C4-2B (cell line): ENCODE results near the gene WDR48.
A peak's percentile ranks its signal among the peaks of the same experiment; 100 is the strongest.

ENCODE experiments used
- ZFX ChIP-seq: fragments of 450-650 bp; IDR thresholded peaks from 2 replicates; pipeline ENCODE4 v1.6.1; 2017
- TF ChIP-seq, protein P1 (sequence below): fragments of 450-650 bp; conservative IDR thresholded peaks from 2 replicates; pipeline ENCODE4 v1.5.1; 2017; ENCODE audit warnings: mild to moderate bottlenecking

DNA sequence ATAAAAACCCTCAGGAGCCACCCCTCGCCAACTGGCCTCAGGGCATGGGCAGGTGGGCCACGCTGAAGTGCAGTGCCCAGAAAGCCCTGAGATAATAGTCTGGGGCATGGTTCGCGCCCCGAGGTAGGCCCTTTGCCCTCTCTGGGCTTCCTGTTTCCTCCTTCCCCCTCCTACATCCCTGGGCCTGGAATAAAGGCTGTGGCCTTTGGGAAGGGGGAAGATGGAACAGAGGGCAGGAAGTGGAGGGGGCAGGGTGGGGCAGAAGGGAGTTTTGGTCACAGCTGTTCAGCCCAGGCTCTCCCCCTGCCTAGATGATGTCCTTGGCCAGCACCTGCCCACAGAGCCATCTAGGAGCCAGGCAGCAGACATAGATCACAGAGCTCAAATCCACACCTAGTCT, 90.3 kb downstream of the WDR48 start:
- TF ChIP-seq, protein P1, sequence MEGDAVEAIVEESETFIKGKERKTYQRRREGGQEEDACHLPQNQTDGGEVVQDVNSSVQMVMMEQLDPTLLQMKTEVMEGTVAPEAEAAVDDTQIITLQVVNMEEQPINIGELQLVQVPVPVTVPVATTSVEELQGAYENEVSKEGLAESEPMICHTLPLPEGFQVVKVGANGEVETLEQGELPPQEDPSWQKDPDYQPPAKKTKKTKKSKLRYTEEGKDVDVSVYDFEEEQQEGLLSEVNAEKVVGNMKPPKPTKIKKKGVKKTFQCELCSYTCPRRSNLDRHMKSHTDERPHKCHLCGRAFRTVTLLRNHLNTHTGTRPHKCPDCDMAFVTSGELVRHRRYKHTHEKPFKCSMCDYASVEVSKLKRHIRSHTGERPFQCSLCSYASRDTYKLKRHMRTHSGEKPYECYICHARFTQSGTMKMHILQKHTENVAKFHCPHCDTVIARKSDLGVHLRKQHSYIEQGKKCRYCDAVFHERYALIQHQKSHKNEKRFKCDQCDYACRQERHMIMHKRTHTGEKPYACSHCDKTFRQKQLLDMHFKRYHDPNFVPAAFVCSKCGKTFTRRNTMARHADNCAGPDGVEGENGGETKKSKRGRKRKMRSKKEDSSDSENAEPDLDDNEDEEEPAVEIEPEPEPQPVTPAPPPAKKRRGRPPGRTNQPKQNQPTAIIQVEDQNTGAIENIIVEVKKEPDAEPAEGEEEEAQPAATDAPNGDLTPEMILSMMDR, result no peak
- peak; percentile 42; the same call in 1 of the 2 replicates for TF ChIP-seq ZFX
